DOHH2 (cell line): ENCODE data around the gene TIGD7.

Experiments used
- H3F3A ChIP-seq: fragments of 200-600 bp; sonication (generic), shearing (Covaris generic); 2 replicates; pipeline ENCODE4 v1.6.0; 2016; ENCODE audit warnings: antibody characterized with exemption, mild to moderate bottlenecking; ENCODE audit not compliant: control insufficient read depth, insufficient read depth
- H3K27ac ChIP-seq: fragments of 200-600 bp; sonication (generic); 2 replicates; pipeline ENCODE4 v1.5.1; 2014; ENCODE audit warnings: low read depth, mild to moderate bottlenecking, low read length, moderate library complexity
- H3K27me3 ChIP-seq: fragments of 200-600 bp; sonication (generic); 2 replicates; pipeline ENCODE4 v1.6.1; 2014; ENCODE audit warnings: mild to moderate bottlenecking, low read length, mixed read lengths; ENCODE audit not compliant: control insufficient read depth
- H3K36me3 ChIP-seq: fragments of 200-600 bp; sonication (generic); 2 replicates; pipeline ENCODE4 v1.6.1; 2014; ENCODE audit warnings: mild to moderate bottlenecking, low read length, moderate library complexity, mixed read lengths; ENCODE audit not compliant: control insufficient read depth
- H3K4me1 ChIP-seq: fragments of 200-600 bp; sonication (generic); 2 replicates; pipeline ENCODE4 v1.6.1; 2014; ENCODE audit warnings: mild to moderate bottlenecking, low read length, mixed read lengths; ENCODE audit not compliant: control insufficient read depth
- H3K4me2 ChIP-seq: fragments of 200-600 bp; sonication (generic); 2 replicates; pipeline ENCODE4 v1.6.0; 2014; ENCODE audit warnings: mild to moderate bottlenecking, low read length, moderate library complexity
- H3K4me3 ChIP-seq: fragments of 200-600 bp; sonication (generic); 2 replicates; pipeline ENCODE4 v1.5.1; 2014; ENCODE audit warnings: mild to moderate bottlenecking, low read length, mixed read lengths
- H3K79me2 ChIP-seq: fragments of 200-600 bp; sonication (generic); 2 replicates; pipeline ENCODE4 v1.6.1; 2014; ENCODE audit warnings: mild to moderate bottlenecking, low read length, mixed read lengths; ENCODE audit not compliant: control insufficient read depth
- H3K9me2 ChIP-seq: fragments of 200-600 bp; sonication (generic); replicated peaks from 2 replicates; pipeline ENCODE4 v1.6.1; 2014; ENCODE audit warnings: mild to moderate bottlenecking, low read length, mixed read lengths; ENCODE audit not compliant: control insufficient read depth
- H3K9me3 ChIP-seq: fragments of 200-600 bp; sonication (generic); 2 replicates; pipeline ENCODE4 v1.6.1; 2014; ENCODE audit warnings: antibody characterized with exemption, low read length, mixed read lengths; ENCODE audit not compliant: control insufficient read depth, insufficient read depth
- H4K20me1 ChIP-seq: fragments of 200-600 bp; sonication (generic); 2 replicates; pipeline ENCODE4 v1.6.0; 2014; ENCODE audit warnings: low read depth, mild to moderate bottlenecking, antibody characterized with exemption, low read length, moderate library complexity; ENCODE audit not compliant: control insufficient read depth, insufficient read depth
- CTCF ChIP-seq: fragments of 200-600 bp; sonication (generic); IDR thresholded peaks from one replicate; pipeline ENCODE4 v1.5.1; 2014; ENCODE audit warnings: antibody characterized with exemption, mild to moderate bottlenecking, low read depth, low read length; ENCODE audit not compliant: poor library complexity, severe bottlenecking
- EZH2phosphoT487 ChIP-seq: fragments of 200-600 bp; sonication (generic); IDR thresholded peaks from 2 replicates; pipeline ENCODE4 v1.6.1; 2017; ENCODE audit warnings: borderline replicate concordance, mild to moderate bottlenecking, antibody characterized with exemption, low read length, moderate library complexity, mixed read lengths

TIGD7 gene

GRCh38 chr16:3262517-3262916 lies 42.7 kb downstream of the TIGD7 start:
- H4K20me1 ChIP-seq: no peaks in the 10 kb centered on the region
- no peaks in the 10 kb centered on the region; the same call in 1 of the 2 replicates for H3F3A ChIP-seq
- H3K4me3 ChIP-seq: no peak overlapping the region
- TF ChIP-seq CTCF: no peak
- no peak for TF ChIP-seq EZH2phosphoT487
- H3K9me3 ChIP-seq: peaks cover 5% of the 10 kb centered on the region
- no peaks in the 10 kb centered on the region for H3K27me3 ChIP-seq
- H3K4me2 ChIP-seq: no peak overlapping the region
- H3K9me2 ChIP-seq: no peaks in the 10 kb centered on the region
- no peaks in the 10 kb centered on the region for H3K79me2 ChIP-seq
- H3K36me3 ChIP-seq: 0 out of 2 replicates have a peak, but pooled peaks cover 3% of the 10 kb centered on the region
- no peak overlapping the region for H3K27ac ChIP-seq
- H3K4me1 ChIP-seq: peaks cover 16% of the 10 kb centered on the region

GRCh38 chr16:3259836-3260235 lies 45.4 kb downstream of the TIGD7 start:
- Histone ChIP-seq H3K27me3 (no peaks in the 10 kb centered on the region), H3K9me2 (no peaks in the 10 kb centered on the region), H3K4me1 (peaks cover 10% of the 10 kb centered on the region), H3K79me2 (no peaks in the 10 kb centered on the region), H3K36me3 (no peaks in the 10 kb centered on the region), H4K20me1 (no peaks in the 10 kb centered on the region), H3F3A (no peaks in the 10 kb centered on the region; the same call in 1 of the 2 replicates), H3K4me2 (no peak overlapping the region), H3K27ac (no peak overlapping the region), H3K4me3 (no peak overlapping the region), H3K9me3 (no peaks in the 10 kb centered on the region)
- TF ChIP-seq EZH2phosphoT487 (no peak), CTCF (no peak)

DNA sequence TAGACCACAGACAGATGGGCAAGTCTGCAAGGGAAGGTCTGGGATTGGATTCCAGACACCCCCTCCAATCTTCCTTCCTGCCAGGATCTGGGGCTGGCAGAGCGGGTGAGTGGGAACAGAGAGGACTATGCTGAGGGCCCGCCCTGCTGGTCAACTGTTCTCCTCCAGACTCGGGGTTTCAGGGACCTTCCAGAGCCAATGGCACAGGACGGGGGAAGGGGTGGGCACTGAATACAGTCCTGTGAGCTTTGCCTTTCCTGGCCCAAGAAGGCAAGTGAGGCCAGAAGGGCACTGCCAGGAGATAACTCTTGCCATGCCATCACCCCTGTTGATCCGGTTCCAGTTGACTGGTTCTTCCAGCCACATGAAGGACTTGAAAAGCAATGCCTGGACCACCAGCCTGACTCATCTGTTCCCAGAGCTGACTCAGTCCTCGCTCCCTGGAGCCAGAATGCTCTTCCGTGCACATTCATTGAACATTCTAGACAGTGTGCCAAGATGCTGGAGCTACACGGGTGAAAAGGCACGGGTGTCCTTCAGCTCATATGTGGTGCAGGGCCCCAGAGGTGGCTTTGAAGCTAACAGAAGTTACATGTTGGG lies 48.3 kb downstream of the TIGD7 start:
- no peak overlapping the region for H3K27ac ChIP-seq

More for the DNA sequence above, 48.3 kb downstream of the TIGD7 start:
- Histone ChIP-seq H3K36me3 (no peaks in the 10 kb centered on the region), H3K9me3 (no peaks in the 10 kb centered on the region), H3K4me1 (no peaks in the 10 kb centered on the region), H3K9me2 (no peaks in the 10 kb centered on the region), H3K4me2 (no peak overlapping the region), H3K4me3 (no peak overlapping the region), H3K79me2 (no peaks in the 10 kb centered on the region), H4K20me1 (no peaks in the 10 kb centered on the region), H3K27me3 (no peaks in the 10 kb centered on the region), H3F3A (no peaks in the 10 kb centered on the region)
- TF ChIP-seq CTCF (no peak), EZH2phosphoT487 (no peak)
